NCI-H345 treated with DMSO at 0.1 percent for 48 hours (cell line): ENCODE results near the gene PTRH2.

Experiments
- DNase-seq: peaks from one replicate; lab custom pipeline; 2025; ENCODE audit not compliant: unreplicated experiment; lab: John Stamatoyannopoulos, UW

Gene PTRH2

DNA sequence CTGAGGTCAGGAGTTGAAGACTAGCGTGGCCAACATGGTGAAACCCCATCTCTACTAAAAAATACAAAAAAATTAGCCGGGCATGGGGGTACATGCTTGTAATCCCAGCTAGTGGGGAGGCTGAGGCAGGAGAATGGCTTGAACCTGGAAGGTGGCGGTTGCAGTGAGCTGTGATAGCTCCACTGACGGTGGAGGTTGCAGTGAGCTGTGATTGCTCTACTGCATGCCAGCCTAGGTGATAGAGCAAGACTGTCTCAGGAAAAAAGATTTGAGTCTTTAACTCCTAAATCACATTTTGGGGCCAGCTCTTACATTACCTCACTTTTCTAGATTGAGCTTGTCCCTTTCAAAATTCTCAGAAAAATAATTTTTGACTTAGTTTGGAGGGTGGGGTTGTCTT is 15.4 kb upstream of the PTRH2 start:
- DNase-seq, result no peak

DNA sequence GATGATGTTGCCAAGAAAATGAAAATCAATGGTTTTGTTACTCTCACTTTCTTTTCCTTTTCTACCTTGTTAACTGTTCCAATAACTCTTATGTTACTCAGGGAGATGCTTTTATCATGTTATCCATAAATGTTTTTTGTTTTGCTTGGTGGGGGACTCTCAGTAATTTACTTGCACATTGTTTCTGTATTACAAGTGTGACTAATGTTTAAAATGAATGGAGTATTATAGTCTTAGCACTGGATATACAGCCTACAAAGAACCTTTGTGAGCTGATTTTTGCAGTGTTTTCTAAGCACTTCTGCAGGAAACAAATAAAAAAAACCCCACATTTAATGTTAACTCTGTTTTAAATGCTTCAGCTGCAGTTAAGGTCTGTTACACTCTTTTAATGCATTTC is 12.3 kb upstream of the PTRH2 start:
- no peak for DNase-seq

DNA sequence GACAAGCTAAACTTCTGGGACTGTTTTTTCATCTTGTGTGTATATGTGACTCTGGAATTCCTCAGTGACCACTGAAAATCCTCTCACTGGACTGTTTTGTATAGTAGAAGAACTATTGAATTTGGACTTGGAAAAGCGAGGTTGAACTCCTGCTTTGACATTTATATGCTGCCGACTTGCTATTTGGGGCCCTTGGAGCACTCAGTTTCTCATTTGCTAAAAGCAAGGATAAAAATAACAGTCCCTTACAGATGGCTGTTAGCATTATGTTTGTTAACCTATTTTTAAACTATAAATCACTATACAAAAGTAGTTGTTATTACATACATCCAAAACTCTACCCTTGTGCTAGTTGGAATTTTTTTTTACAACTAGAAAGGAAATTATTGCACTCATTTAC is 9.2 kb upstream of the PTRH2 start:
- no peak for DNase-seq

DNA sequence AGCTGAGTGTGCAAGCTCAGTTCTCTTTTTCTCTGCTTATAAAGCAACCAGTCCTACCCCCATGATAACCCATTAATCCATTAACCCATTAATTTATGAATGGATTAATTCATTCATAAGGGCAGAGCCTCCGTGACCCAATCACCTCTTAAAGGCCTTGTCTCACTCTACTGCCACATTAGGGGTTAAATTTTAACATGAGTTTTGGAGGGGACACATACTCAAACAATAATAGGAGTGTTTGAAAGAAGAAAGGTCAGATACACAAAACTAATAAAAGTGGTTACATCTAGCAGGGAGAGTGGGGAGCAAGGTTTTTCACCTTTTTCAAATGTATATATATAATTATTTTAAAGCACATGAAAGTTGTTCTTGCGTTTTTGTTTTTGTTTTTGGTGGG is 7.0 kb upstream of the PTRH2 start:
- no peak for DNase-seq

DNA sequence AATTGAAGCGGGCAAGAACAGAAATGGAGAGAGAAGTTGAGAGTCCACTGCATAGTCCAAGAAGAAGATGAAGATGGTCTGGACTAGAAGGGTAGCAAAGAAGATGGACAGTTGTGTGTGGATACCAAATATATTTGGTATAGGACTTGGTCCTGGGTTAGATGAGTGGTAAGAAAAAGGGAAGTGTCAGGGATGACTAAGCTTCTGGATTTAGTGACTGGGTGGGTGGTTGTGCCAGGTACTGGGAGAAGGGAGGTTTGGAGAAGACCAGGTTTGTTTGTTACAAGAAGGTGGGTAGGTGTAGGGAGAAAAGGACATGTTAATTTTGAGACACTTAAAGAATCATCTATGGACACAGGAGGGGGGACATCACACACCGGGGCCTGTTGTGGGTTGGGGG is 5.6 kb upstream of the PTRH2 start:
- no peak for DNase-seq

DNA sequence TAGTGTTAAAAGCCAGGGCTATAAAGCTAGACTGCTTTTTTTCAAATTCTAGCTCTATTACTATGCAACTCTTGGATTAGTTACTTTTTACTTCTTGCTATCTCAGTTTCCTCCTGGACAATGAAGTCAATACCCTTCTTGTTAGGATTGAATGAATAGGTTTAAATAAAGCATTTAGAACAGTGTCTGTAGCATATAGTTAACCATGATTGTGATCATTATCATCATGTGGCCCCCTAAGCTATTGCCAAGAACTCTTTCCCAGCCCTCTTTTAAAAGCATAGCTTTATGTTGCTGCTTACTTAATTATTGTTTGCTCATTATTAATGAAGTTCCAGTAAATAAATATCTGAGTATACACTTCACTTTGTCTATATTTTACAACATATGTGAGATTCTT is 4.7 kb upstream of the PTRH2 start:
- DNase-seq, result no peak

DNA sequence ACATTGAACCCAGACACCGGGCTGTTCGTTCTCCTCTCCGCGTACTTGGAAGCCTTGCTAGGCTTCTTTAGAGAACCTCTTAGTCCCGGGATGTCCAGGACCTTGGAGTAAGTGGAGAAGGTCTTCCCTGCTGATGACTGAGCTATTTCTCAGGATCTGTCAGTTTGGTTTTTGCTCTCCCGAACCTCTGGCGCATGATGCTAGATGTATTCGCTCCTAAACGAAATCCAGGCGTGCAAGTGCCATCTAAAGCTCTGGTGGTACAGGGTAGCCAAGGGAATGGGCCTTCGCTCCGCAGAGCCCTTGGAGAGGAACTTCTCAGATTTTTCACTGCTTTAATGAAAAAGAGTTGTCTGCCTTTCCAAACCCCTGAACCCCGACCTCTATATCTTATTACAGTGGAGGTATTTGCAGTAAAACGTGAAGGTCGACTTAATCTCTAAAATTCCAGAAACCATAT is 771 bp upstream of the PTRH2 start:
- no peak for DNase-seq

DNA sequence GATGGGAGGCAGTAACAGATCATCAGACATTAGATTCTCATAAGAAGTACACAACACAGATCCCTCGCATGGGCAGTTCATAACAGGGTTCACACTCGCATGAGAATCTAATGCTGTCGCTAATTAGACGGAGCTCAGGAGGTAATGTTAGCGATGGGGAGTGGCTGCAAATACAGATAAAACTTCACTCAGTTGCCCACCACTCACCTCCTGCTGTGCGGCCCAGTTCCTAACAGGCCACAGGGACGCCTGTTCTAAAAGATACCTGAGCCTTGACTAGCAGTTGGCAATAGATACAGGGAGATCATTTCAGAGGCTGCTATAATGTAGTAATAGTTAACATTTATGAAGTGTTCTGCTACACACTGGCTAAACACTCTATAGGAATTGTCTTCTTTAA is 4.9 kb downstream of the PTRH2 start:
- no peak for DNase-seq

DNA sequence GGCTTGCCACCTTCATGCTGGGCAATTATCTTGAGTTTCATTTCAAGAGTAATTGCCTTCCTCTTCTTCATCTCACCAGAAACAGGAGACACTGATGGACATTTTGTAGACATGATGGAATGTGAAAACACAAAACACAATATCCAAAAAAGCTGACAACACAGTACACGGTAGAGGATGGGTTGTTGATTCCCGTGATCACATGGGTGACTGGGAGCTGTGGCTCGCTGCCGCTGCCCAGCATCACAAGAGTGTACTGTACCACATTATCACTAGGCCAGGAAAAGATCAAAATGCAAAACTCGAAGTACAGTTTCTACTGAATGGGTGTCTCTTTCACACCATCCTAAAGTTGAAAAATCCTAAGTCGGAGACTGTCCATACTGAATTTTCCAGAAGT is 7.4 kb downstream of the PTRH2 start:
- DNase-seq, result no peak

DNA sequence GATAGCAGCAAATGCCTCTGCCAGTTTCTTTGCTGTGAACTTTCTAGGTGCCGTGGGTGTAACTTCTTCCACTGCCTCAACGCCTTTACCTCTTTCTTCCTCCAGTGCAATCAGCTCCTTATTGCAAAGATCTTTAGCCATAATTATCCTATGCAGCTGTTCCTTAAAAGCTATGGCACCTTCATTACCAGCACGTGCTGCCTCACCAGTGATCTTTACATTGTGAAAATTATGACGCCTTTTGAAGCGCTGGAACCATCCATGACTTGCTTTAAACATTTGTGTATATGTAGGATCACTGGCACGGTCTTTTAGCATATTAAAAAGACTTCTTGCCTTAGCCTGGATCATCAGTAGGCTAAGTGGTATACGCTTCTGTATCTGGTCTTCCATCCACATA is 8.0 kb downstream of the PTRH2 start:
- no peak for DNase-seq

DNA sequence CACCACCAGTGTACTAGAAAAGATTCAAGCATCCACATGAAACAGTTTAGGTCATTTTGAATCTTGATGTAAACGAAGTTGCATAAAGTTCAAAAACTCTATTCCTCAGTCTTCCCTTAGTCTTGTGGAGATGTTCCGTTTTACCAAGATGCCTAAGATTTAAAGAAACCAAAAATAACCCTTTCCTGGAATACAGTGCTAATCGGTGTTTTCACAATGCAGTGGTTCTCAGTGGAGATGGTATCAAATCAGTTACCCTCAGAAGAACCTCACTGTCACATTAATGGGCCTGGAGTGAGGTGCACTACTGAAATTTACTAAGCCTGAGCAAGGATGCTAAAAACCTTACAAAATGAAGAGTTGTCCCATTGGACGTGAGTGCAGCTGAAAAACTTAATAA is 9.1 kb downstream of the PTRH2 start:
- DNase-seq, result no peak

DNA sequence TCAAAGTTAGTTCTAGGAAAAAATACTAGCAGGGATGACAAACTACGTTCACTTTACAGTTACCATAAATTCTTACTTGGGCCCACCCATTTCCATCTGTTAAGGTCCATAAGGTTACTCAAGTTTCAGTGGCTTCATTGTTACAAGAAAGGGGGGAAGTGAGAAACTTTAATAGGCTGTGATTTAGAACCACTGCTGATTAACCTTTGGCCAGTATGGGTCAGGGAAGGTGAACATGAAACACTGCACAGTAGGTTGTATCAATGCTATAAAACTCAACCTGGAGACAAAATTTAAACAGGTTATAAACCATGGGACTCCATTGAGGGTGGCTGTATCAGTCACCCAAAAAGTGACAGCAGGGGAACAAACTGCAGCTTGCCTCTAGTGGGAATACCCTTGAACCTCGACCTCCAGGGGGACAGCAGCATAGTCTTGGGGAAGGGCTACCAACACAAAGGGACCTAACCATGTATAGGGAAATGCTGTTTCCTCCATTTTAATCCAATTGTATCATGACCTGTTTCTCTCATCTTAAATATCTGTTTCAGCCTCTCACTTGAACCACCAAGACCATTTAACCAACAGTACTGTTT is 10.4 kb downstream of the PTRH2 start:
- DNase-seq, result no peak

DNA sequence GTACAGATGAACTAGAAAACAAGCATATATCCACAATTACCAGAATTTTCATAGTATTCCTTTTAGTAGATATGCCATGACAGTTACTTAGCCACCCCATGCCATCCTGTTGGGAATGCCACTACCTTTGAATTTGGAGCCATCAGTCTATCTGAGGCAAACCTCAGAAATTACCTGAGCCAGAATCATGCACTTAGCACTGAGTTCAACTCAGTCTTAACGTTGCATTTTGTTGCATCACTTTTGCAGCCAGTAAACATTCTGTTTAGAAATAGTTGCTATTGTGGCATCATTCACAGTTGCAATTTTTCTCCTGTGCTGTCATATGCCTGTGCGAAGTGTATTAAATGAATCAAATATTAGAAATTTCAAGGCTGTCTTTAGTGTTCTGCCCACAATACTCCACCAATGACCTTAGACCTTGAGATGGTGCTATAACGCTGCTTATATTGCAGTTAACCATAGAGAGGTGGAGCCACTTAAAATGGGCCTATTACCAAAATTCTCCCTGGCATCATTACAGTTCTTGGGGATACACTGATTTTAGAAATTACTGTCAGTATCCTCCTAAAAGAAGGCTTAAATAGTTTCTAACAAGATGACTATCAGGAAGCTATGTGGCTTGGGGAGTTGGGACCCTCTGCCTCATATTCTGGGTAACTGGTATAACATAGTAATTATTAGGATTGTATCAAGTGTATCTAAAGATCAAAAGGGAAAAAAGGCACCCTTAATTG is 11.1 kb downstream of the PTRH2 start:
- no peak for DNase-seq

DNA sequence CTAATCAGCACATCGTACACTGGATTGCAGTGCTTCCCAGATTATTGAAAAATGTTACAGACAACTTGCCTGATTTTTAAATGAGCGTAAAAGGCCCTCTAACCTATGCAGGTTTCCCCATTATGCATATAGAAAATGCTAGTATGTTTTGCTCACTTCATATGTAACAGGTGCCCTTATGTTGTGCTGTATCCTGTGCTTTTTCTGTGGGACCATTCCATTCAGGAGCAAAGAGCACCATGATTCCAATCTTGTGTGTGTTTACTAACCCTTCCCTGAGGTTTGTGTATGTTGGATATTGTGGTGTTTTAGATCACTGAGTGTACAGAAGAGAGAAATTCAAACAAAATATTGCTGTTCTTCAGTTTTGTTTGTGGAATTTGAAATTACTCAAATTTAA is 12.9 kb downstream of the PTRH2 start:
- no peak for DNase-seq

DNA sequence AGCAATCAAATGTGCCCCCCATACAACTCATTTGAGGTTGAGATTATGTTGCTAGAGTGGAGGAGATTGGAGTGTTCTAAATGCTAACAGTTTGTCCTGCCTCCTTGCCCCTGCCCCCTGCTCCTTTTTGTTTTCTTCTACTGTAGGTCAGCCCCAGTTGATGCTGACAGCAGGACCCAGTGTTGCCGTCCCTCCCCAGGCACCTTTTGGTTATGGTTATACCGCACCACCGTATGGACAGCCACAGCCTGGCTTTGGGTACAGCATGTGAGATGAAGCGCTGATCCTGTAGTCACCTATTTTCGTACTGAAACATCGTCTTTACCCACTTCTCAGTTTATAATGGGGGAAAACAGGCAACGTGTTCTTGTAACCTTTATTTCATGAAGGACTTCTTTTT is 13.6 kb downstream of the PTRH2 start:
- no peak for DNase-seq

DNA sequence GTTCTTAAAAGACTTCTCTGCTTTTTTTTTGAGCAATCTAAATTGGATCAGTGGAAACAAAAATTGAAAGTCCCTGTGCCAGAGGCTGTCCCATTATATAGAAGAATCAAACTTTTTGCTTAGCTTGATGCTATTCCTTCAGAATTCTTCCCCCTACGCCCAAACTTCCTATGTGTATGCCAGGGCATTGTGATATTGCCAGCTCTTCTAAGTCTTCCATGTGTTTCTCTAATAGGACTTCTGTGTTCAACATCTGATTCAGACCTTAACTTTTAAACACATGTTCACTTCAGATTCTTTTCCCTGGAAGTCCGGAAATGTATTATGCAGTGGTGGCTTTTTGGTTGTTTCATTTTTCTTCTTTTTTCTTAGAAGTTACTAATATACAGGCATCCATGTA is 18.7 kb downstream of the PTRH2 start:
- DNase-seq, result no peak

DNA sequence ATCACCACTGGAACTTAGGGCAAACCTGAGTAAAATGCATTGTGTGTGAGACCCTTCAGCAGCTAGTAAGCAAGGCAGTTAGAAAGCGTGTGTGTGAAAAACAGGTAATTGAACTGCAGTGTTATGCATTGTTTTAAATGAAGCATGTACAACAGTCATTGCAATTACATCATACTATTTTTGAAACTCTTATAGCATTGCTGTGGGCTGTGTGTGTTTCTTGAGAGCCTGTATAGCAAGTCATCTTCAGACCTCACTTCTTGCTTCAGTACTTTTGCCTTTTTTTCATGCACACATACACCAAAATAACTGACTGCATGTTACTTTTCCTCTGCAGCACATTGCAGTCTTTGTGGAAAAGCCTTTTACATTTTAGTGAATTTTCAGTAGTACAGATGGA is 19.2 kb downstream of the PTRH2 start:
- no peak for DNase-seq

DNA sequence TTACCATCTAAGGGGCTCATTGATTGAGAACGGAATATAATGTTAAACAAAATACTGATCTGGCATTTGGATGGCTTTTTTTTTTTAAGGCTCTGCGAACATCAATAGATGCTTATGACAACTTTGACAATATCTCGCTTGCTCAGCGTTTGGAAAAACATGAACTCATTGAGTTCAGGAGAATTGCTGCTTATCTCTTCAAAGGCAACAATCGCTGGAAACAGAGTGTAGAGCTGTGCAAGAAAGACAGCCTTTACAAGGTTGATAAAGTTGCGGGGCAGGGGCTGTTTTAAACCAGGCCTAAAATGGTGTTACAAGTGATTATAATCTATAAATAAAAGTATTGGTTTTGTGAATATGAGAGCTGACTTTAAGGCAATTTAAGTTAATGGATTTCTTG is 22.3 kb downstream of the PTRH2 start:
- DNase-seq, result no peak

DNA sequence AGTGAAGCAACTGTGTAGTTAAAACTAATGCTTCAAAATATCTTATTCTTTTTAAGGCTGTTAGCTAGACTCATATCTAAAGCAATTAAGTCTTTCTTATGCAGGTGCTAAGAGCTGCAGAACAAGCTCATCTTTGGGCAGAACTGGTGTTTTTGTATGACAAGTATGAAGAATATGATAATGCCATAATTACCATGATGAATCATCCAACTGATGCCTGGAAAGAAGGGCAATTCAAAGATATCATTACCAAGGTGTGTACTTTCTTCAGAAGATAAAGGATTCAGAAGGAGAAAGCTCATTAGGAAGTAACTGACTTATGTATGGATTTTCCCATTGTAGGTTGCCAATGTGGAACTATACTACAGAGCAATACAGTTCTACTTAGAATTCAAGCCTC is 23.9 kb downstream of the PTRH2 start:
- no peak for DNase-seq

DNA sequence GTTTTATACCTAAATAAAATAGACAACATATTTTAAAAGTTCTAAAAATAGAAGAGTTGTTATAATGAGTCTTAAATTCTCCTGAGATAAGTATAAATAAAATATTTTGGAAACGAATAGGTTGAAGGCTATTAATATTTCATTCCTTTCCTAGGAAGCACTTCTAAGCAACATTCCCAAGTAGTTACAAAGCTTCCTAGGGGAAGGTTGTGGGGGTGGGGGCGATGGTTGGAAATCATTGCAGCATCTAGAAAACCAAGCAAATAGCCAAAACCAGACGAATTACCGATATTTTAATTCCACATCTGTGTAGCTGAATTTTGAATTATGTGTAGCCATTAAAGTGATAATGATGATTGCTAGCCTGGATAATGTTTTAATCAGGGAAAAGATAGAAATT is 26.9 kb downstream of the PTRH2 start:
- no peak for DNase-seq

DNA sequence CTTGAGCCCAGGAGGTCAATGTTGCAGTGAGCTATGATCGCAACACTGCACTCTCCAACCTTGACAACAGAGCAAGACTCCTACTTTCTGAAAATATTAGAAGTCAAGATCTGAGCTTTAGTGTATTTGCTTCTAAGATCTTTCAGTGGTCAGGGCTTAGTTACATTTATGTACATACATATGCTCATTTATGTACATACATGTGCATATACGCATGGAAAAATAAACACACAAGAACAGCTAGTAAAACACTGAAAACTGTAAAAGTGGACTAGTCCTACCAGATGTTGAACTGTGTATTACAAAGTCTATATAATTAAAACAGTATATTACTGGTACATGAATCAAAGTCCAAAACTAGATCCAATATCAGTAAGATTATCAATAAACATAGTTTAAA is 28.3 kb downstream of the PTRH2 start:
- DNase-seq, result no peak

DNA sequence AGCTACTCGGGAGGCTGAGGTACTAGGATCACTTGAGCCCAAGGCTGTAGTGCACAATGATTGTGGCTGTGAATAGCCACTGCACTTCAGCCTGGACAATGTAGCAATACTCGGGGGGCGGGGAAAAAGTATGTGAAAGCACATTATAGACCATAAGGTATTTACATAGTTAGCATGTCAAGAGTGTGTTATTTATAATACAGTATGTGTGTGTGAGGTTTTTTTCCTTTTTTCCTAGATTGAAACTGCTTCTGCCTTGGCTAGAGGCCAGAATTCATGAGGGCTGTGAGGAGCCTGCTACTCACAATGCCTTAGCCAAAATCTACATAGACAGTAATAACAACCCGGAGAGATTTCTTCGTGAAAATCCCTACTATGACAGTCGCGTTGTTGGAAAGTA is 30.5 kb downstream of the PTRH2 start:
- no peak for DNase-seq

DNA sequence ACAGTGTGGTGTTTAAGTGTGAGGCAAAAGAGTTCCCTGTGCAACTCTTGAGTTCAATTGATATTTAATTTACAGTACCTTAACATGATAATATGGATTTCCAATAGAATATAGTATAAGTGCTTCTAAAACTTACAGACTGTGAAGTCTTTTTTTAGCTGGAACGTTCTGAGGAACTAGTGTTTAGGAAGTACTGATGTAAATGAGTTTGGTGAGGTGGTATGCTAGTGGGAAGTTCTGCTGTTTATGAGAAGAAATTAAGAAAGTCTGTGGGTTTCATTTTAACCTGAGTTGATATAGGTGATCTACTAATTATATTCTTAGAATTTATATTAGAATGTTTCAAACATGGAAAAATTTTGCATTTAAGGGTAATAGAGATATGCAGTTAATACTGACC is 32.0 kb downstream of the PTRH2 start:
- DNase-seq, result no peak
